GM18951 (cell line): Measurements from ENCODE around the gene MXD4.
"Not testable (repeated sequence)": the region's sequence is repeated elsewhere in the genome, so short reads cannot be mapped to it uniquely, and the experiment has no call there.

Source experiments
- POLR2A ChIP-seq: IDR thresholded peaks from 4 replicates; pipeline ENCODE4 v1.6.1; 2011; ENCODE audit warnings: mild to moderate bottlenecking; ENCODE audit not compliant: insufficient read length, insufficient read depth; ENCODE audit errors: extremely low read depth
- in situ Hi-C: fragments of 300-500 bp; cut with MboI; formaldehyde crosslinking; loops from one replicate; pipeline ENCODE4 v1.12.0; 2022; ENCODE audit warnings: low sequenced_read_pairs, mixed read lengths, inconsistent platforms; ENCODE audit not compliant: unreplicated experiment

MXD4 gene

DNA sequence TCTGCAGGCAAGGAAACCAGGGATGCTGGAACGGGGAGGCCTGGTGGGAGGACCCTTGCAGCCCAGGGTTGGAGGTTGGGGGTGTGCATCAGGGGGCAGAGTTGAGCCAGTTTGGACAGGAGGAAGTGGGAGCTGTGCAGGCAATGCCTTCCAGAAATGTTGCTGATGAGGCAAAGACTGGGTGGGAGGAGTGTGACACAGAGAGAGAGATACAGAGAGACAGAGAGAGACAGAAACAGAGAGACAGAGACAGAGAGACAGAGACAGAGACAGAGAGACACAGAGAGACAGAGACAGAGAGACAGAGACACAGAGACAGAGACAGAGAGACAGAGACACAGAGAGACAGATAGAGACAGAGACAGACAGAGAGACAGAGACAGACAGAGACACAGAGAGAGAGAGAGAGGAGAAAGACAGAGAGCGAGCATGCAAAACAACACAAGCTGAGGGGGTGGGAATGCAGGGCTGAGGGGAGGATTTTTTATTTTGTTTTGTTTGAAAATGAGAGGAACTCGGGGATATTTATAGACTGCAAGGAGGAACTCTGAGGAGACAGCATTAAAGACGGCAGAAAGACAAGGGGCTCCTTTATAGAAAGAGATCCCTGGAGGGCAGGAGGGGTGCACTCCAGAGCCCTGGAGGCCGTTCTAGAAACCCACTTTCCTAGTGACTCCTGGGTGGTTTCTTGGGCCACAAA lies 18.1 kb downstream of the MXD4 start:
- TF ChIP-seq POLR2A: no peak
- in situ Hi-C loops: no loop called here

DNA sequence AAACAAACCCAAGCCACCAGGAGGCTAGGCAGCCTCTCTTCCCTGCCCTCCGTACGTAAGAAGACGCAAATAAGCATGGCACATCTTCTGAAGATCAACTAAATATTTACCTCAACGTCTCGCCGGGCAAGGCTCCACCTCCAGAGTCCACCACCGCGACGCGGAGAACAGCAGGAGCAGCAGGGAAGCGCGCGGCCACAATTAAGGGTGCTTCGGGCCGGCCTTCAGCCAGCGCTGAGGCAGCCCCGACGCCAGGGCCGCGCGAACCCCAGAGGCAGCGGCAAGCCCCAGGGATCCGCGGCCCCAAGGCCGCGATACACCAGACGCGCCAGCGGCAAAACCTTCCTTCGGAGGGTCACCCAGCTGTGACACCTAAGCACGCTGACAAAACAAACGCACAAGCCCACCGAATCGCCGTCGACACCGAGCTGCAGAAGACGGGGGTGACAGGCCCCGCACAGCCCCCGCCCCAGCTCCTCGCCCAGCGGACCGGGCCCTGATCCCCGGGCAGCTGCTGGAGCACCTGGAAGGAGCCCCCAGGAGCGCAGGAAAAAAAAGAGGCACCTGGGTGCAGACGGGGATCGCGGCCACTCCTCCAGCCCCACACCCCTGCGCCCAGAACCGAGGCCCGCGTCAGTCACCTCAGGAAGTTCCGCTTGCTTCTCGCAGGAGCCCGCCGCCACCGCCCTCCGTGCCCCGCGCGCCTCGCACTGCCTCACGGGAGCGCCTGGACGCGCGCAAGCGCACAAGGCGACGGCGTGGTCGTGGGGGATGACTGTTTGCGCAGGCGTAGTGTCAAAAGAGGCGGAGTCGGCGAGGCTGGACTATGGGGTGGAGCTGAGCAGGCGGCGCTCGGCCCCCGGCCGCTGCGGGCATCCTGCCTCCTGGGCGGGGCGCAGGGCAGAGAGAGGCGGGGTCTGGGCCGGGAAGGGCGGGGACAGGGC lies 20.2 kb downstream of the MXD4 start, which contains the start of the genes HAUS3 and POLN:
Gene HAUS3 (minus strand): TSS at position 712 of the 944 bp plus-strand sequence. CDS start 1,175 bp downstream, outside the sequence.
Gene POLN (minus strand): TSS at position 712 of the 944 bp plus-strand sequence. CDS start 12,890 bp downstream, outside the sequence.
- in situ Hi-C loops: no loop called here
- peak; percentile 88 for TF ChIP-seq POLR2A

DNA sequence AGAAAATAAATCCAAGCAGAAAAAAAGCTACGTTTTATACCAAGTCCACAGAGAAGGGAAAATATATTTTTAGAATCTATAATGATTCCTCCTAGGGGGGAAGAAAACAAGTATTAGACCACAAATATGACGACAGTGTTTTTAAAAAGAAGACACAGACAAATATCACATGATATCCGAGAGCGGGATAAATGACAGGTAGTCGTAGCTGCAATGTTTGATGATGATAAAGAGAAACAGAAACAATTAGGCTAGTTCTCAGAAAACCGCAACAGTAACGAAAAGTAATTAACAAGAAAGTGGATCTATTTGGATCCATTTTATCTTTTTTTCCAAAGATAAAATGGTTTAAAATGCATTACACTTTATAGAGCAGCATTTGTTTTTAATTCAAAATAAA lies 20.9 kb downstream of the MXD4 start:
- in situ Hi-C loops: no loop called here
- no peak for TF ChIP-seq POLR2A

DNA sequence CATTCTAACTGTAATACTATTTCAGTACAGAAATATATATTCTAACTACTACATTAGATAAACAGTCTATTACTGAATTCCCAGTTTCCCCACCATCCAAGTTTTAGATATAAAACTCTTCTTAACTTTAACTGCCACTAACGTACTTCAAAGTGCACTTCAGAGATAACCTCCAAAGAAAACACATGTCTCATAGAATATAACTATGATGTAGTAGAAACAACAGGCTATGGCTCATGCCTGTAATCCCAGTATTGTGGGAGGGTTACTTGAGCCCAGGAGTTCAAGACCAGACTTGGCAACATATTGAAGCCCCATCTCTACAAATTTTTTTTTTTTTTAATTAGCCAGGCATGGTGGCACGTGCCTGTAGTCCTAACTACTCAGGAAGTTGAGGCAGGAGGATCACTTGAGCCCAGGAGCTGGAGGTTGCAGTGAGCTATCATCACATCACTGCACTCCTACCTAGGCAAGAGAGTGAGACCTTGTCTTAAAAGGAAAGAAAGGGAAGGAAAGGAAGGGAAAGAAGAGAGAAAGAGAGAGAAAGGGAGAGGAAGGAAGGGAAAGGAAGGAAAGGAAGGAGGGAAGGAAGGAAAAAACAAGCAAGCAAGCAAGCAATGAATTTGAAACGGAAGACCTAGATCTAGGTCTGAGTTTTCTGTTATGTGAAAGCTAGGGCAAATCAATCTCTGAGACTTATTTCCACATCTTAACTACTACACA lies 24.8 kb downstream of the MXD4 start:
- TF ChIP-seq POLR2A: no peak
- in situ Hi-C loops: no loop called here

DNA sequence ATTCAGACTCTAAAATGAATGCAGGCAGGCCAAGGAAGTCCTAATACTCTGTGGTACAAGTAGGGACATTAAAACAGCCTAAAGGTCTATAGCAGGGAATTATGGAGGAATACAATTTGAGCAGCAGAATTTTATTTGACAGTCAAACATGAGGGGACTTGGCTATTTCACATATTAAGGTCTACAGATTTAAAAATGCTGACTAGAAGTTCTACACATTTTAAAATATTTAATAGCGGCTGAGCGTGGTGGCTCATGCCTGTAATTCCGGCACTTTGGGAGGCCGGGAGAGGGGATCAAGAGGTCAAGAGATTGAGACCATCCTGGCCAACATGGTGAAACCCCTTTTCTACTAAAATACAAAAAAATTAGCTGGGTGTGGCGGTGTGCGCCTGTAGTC lies 30.8 kb downstream of the MXD4 start:
- TF ChIP-seq POLR2A: no peak
- in situ Hi-C loops: no loop called here

DNA sequence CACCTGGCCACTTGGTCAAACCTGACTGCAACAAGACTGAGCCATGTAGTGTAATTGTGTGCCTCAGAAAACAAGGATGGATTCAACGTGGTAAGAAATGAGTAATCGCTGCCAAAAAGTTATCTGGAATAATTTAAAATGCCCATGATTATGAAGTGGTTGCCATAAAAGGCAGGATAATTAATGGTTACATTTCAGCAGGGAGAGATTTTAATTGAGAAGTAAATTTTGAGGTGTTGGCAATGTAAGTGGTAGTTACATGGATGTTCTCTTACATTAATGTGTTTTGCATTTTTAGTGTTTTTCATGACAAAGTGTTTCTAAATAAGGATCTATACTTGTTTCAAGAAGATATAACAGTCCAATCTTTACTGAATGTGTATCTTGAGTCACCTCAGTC lies 35.6 kb downstream of the MXD4 start:
- in situ Hi-C loops: no loop called here
- no peak for TF ChIP-seq POLR2A

DNA sequence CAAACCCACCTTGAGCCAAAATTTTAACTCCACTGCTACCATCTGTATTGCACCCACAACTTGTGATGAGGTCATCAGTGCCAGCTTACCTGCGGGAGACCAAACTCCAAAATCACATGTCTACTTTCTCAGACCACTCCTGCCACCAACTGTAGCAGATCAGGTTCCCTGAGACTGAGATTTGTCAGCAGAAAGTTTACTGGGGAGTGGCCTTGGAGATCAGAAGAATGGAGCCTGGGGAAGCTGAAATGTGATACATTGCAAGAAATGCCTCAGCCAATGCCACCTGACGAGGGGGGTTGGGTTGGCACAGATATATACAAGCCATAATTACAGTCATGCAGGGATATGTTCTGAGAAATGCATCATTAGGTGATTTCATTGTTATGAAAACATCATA lies 39.1 kb downstream of the MXD4 start:
- in situ Hi-C loops: no loop called here

DNA sequence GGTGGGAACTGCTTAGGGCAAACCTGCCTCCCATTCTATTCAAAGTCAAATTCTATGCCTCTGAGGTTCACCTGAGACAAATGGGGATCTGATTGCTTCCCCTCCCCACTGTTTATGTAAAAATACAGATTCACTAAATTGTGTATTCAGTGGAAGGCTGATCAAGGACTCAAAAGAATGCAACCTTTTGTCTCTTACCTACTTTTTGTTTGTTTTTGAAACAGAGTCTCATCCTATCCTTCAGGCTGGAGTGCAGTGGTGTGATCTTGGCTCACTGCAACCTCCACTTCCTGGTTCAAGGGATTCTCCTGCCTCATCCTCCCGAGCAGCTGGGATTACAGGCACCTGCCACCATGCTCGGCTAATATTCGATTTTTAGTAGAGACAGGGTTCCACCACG lies 40.5 kb downstream of the MXD4 start:
- in situ Hi-C loops: not testable (repeated sequence)

More for the DNA sequence above, 39.1 kb downstream of the MXD4 start:
- TF ChIP-seq POLR2A: no peak

DNA sequence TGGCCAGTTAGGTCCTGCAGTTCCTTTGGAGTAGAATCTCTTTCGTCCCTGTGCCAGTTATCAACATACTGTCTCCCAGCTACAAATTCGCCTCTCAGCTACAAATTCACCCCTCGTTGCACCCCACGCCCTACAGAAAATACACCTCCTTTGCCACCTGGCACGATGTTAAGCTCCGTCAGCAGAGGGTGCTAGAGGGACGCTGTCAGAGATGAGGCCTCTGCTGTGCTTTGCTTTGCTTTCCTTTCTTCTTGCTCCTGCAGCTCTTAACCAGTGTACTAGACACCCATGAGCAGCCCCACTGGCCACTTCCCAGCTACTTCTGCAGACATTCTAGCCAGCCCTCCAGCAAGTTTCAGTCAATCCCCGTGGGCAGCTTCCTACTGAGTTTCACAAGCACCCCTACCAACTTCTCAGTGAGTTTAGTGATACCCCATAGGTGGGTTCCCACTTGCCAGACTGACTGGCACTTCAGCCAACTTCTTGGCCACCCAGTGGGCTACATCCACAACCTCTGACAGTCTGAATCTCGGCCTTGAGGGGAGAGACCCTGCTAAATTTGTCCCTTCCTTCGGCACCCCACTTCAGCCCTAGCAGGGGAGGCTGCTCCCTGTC lies 41.8 kb downstream of the MXD4 start:
- no peak for TF ChIP-seq POLR2A
- in situ Hi-C loops: no loop called here

DNA sequence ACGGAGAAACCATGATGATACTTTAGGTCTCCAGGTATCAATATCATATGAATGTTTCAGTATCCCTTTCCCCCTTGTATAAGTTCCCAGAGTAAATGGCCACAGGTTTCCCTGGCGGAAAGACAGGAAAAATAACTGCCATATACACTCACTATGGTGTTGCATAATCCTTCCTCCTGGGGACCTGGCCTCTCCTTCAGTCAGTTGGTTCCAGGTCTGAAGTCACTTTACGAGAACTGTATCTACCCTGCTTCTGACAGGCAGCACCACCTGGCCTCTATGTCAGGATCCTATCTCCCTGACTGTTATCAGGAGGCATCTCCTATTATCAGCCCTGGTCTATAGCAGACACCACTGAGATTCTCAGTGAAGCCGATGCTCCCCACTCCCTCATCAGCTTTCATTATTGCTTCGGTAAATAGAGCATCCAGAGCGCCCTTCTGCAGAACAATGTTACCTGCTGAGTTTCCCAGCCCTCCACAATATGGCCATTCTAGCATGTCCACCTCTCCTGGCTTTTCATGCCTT lies 42.6 kb downstream of the MXD4 start:
- no peak for TF ChIP-seq POLR2A
- in situ Hi-C loops: no loop called here

DNA sequence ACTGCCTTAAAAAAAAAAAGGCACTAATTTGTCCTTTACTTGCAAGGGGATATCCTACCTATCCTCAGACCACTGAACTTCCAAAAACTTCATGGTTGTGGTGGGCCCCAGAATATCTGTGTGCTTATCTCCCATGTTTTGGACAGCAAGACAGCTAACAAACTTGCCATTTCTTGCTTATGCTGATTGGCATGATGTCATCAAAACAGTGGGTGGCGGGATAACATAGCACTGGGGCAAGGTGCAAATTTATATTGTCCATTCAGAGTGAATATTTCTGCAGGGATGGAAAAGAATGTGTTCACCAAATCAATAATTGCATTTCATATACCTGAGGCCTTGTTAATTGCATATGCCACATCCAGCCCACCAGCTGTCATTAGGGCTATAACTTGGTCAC lies 43.5 kb downstream of the MXD4 start:
- TF ChIP-seq POLR2A: no peak
- in situ Hi-C loops: no loop called here

DNA sequence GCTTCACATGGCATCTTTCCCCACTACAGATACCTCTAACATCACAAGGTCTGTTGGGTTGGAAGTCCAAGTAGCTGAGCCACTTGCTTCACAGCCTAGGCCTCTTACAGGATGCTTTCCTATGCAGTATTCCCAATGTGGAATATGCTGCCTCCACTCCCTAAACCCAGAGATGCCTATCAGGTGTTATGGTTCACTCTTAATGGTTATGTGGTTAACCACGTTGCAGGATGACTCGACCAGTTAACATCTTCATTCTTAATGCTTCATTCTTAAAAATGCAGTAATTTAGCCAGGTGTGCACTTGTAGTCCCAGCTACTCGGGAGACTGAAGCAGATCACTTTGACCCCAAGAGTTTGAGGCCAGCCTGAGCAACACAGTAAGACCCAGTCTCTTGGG lies 44.2 kb downstream of the MXD4 start:
- in situ Hi-C loops: no loop called here
- no peak for TF ChIP-seq POLR2A
